ENCODE results near the gene SIPA1L3.
"Not testable (repeated sequence)": the region's sequence is repeated elsewhere in the genome, so short reads cannot be mapped to it uniquely, and the experiment has no call there.

SIPA1L3 gene

GRCh38 chr19:37906869-37907734, at the start of gene SIPA1L3:
Gene SIPA1L3, plus strand, starts transcription at chr19:37907208. Its CDS starts 174,358 bp downstream, at chr19:38081566.
- Histone ChIP-seq H3K9me3 (ENCODE audit: control insufficient read depth, insufficient read depth, low read length) (no peaks in the 10 kb centered on the region), H3K36me3 (ENCODE audit: control insufficient read depth, insufficient read depth, low read length) (no peaks in the 10 kb centered on the region), H3K27me3 (ENCODE audit: control insufficient read depth, insufficient read depth, low read length) (no peaks in the 10 kb centered on the region; the same call in 1 of the 2 replicates), H3K4me1 (ENCODE audit: control insufficient read depth, insufficient read depth, low read length) (peaks cover 4% of the 10 kb centered on the region), H3K27ac (ENCODE audit: low read length) (no peak within 1 kb of the TSS), H3K4me3 (ENCODE audit: low read length) (peak within 1 kb of the TSS; percentile 89)
- peak; percentile 92 for DNase-seq (ENCODE audit: low read depth, low spot score)
- no CpG with 5 or more reads among the region's 95 CpGs for WGBS (ENCODE audit: insufficient coverage, insufficient read length)

GRCh38 chr19:37864501-37864900, 42.5 kb upstream of the SIPA1L3 start:
- no CpG with 5 or more reads among the region's 3 CpGs for WGBS (ENCODE audit: insufficient coverage, insufficient read length)
- DNase-seq (ENCODE audit: low read depth, low spot score), result no peak

GRCh38 chr19:37865930-37866329, 41.1 kb upstream of the SIPA1L3 start:
- H3K36me3 ChIP-seq (ENCODE audit: control insufficient read depth, insufficient read depth, low read length); H3K27ac ChIP-seq (ENCODE audit: low read length); H3K4me1 ChIP-seq (ENCODE audit: control insufficient read depth, insufficient read depth, low read length); H3K27me3 ChIP-seq (ENCODE audit: control insufficient read depth, insufficient read depth, low read length); DNase-seq (ENCODE audit: low read depth, low spot score); H3K4me3 ChIP-seq (ENCODE audit: low read length); H3K9me3 ChIP-seq (ENCODE audit: control insufficient read depth, insufficient read depth, low read length): not testable (repeated sequence)
- WGBS (ENCODE audit: insufficient coverage, insufficient read length), result no CpG with 5 or more reads among the region's 9 CpGs

More at GRCh38 chr19:37864501-37864900, 42.5 kb upstream of the SIPA1L3 start:
- Histone ChIP-seq H3K4me1 (ENCODE audit: control insufficient read depth, insufficient read depth, low read length) (0 out of 2 replicates have a peak, but pooled peaks cover 1% of the 10 kb centered on the region), H3K27ac (ENCODE audit: low read length) (no peak overlapping the region), H3K9me3 (ENCODE audit: control insufficient read depth, insufficient read depth, low read length) (no peaks in the 10 kb centered on the region), H3K27me3 (ENCODE audit: control insufficient read depth, insufficient read depth, low read length) (no peaks in the 10 kb centered on the region), H3K36me3 (ENCODE audit: control insufficient read depth, insufficient read depth, low read length) (no peaks in the 10 kb centered on the region), H3K4me3 (ENCODE audit: low read length) (no peak overlapping the region)

GRCh38 chr19:37867831-37868230, 39.2 kb upstream of the SIPA1L3 start:
- no peaks in the 10 kb centered on the region for H3K9me3 ChIP-seq (ENCODE audit: control insufficient read depth, insufficient read depth, low read length)
- no peaks in the 10 kb centered on the region for H3K36me3 ChIP-seq (ENCODE audit: control insufficient read depth, insufficient read depth, low read length)
- DNase-seq (ENCODE audit: low read depth, low spot score), result no peak
- no peak overlapping the region for H3K27ac ChIP-seq (ENCODE audit: low read length)
- H3K4me1 ChIP-seq (ENCODE audit: control insufficient read depth, insufficient read depth, low read length), result 0 out of 2 replicates have a peak, but pooled peaks cover 1% of the 10 kb centered on the region
- no peaks in the 10 kb centered on the region for H3K27me3 ChIP-seq (ENCODE audit: control insufficient read depth, insufficient read depth, low read length)
- no CpG with 5 or more reads among the region's 2 CpGs for WGBS (ENCODE audit: insufficient coverage, insufficient read length)
- H3K4me3 ChIP-seq (ENCODE audit: low read length), result no peak overlapping the region

GRCh38 chr19:37869766-37870340, 37.2 kb upstream of the SIPA1L3 start:
- Histone ChIP-seq H3K36me3 (ENCODE audit: control insufficient read depth, insufficient read depth, low read length) (no peaks in the 10 kb centered on the region), H3K27ac (ENCODE audit: low read length) (no peak overlapping the region), H3K4me3 (ENCODE audit: low read length) (no peak overlapping the region), H3K9me3 (ENCODE audit: control insufficient read depth, insufficient read depth, low read length) (no peaks in the 10 kb centered on the region), H3K27me3 (ENCODE audit: control insufficient read depth, insufficient read depth, low read length) (no peaks in the 10 kb centered on the region), H3K4me1 (ENCODE audit: control insufficient read depth, insufficient read depth, low read length) (peaks cover 2% of the 10 kb centered on the region; the same call in 1 of the 2 replicates)
- no CpG with 5 or more reads among the region's 4 CpGs for WGBS (ENCODE audit: insufficient coverage, insufficient read length)
- no peak for DNase-seq (ENCODE audit: low read depth, low spot score)

GRCh38 chr19:37872383-37872782, 34.6 kb upstream of the SIPA1L3 start:
- no peak overlapping the region for H3K27ac ChIP-seq (ENCODE audit: low read length)
- H3K27me3 ChIP-seq (ENCODE audit: control insufficient read depth, insufficient read depth, low read length), result no peaks in the 10 kb centered on the region
- peaks cover 1% of the 10 kb centered on the region; the same call in 1 of the 2 replicates for H3K4me1 ChIP-seq (ENCODE audit: control insufficient read depth, insufficient read depth, low read length)
- no peaks in the 10 kb centered on the region for H3K36me3 ChIP-seq (ENCODE audit: control insufficient read depth, insufficient read depth, low read length)
- DNase-seq (ENCODE audit: low read depth, low spot score), result no peak
- no peak overlapping the region for H3K4me3 ChIP-seq (ENCODE audit: low read length)
- H3K9me3 ChIP-seq (ENCODE audit: control insufficient read depth, insufficient read depth, low read length), result no peaks in the 10 kb centered on the region
- WGBS (ENCODE audit: insufficient coverage, insufficient read length), result no CpG with 5 or more reads among the region's 5 CpGs

- H3K27ac ChIP-seq (ENCODE audit: low read length), result no peak overlapping the region
- H3K36me3 ChIP-seq (ENCODE audit: control insufficient read depth, insufficient read depth, low read length), result no peaks in the 10 kb centered on the region
- H3K27me3 ChIP-seq (ENCODE audit: control insufficient read depth, insufficient read depth, low read length), result no peaks in the 10 kb centered on the region
- DNase-seq (ENCODE audit: low read depth, low spot score), result no peak
- no CpG with 5 or more reads among the region's 3 CpGs for WGBS (ENCODE audit: insufficient coverage, insufficient read length)
- no peaks in the 10 kb centered on the region for H3K9me3 ChIP-seq (ENCODE audit: control insufficient read depth, insufficient read depth, low read length)
- no peak overlapping the region for H3K4me3 ChIP-seq (ENCODE audit: low read length)
- H3K4me1 ChIP-seq (ENCODE audit: control insufficient read depth, insufficient read depth, low read length), result peaks cover 1% of the 10 kb centered on the region; the same call in 1 of the 2 replicates
Measured at GRCh38 chr19:37874784-37875183, 32.2 kb upstream of the SIPA1L3 start.

GRCh38 chr19:37876032-37876431, 31.0 kb upstream of the SIPA1L3 start:
- Histone ChIP-seq H3K27ac (ENCODE audit: low read length) (no peak overlapping the region), H3K36me3 (ENCODE audit: control insufficient read depth, insufficient read depth, low read length) (no peaks in the 10 kb centered on the region), H3K27me3 (ENCODE audit: control insufficient read depth, insufficient read depth, low read length) (no peaks in the 10 kb centered on the region), H3K4me3 (ENCODE audit: low read length) (no peak overlapping the region), H3K9me3 (ENCODE audit: control insufficient read depth, insufficient read depth, low read length) (no peaks in the 10 kb centered on the region), H3K4me1 (ENCODE audit: control insufficient read depth, insufficient read depth, low read length) (peaks cover 1% of the 10 kb centered on the region; the same call in 1 of the 2 replicates)
- WGBS (ENCODE audit: insufficient coverage, insufficient read length), result no CpG with 5 or more reads among the region's 2 CpGs
- DNase-seq (ENCODE audit: low read depth, low spot score), result no peak

GRCh38 chr19:37877147-37877546, 29.9 kb upstream of the SIPA1L3 start:
- no peaks in the 10 kb centered on the region; the same call in 1 of the 2 replicates for H3K9me3 ChIP-seq (ENCODE audit: control insufficient read depth, insufficient read depth, low read length)
- H3K27me3 ChIP-seq (ENCODE audit: control insufficient read depth, insufficient read depth, low read length), result no peaks in the 10 kb centered on the region
- H3K4me1 ChIP-seq (ENCODE audit: control insufficient read depth, insufficient read depth, low read length), result peaks cover 1% of the 10 kb centered on the region; the same call in 1 of the 2 replicates
- WGBS (ENCODE audit: insufficient coverage, insufficient read length), result no CpG with 5 or more reads among the region's 3 CpGs
- no peak overlapping the region for H3K27ac ChIP-seq (ENCODE audit: low read length)
- H3K36me3 ChIP-seq (ENCODE audit: control insufficient read depth, insufficient read depth, low read length), result no peaks in the 10 kb centered on the region
- no peak for DNase-seq (ENCODE audit: low read depth, low spot score)
- H3K4me3 ChIP-seq (ENCODE audit: low read length), result no peak overlapping the region

- Histone ChIP-seq H3K27me3 (ENCODE audit: control insufficient read depth, insufficient read depth, low read length) (no peaks in the 10 kb centered on the region), H3K4me1 (ENCODE audit: control insufficient read depth, insufficient read depth, low read length) (no peaks in the 10 kb centered on the region), H3K4me3 (ENCODE audit: low read length) (no peak overlapping the region), H3K9me3 (ENCODE audit: control insufficient read depth, insufficient read depth, low read length) (no peaks in the 10 kb centered on the region; the same call in 1 of the 2 replicates), H3K27ac (ENCODE audit: low read length) (no peak overlapping the region), H3K36me3 (ENCODE audit: control insufficient read depth, insufficient read depth, low read length) (no peaks in the 10 kb centered on the region)
- no peak for DNase-seq (ENCODE audit: low read depth, low spot score)
- WGBS (ENCODE audit: insufficient coverage, insufficient read length), result no CpG with 5 or more reads among the region's 1 CpG
Measured at GRCh38 chr19:37885392-37885791, 21.6 kb upstream of the SIPA1L3 start.

Measured in iPS DF 6.9 (cell line).